ENCODE data around the gene MYRFL.

DNA sequence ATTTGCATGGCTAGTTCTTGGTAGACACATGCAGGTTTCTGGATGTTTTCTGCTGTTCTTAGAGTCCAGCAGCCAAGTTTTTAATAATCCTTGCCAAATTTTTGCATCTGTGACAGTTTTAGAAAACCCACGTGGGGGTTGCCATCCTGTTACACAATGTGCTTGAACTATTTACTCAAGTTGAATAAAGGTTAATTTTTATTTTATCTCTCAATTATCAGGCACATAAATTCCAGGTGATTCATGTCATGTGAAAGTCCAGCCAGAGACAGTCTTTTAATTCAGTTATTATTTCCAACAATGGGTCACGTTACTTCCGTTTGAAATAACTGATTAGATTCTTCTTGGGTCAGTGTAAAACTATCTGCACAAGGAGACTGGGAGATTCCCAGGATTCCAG lies 15.7 kb downstream of the MYRFL start:
- TF ChIP-seq, protein P1, sequence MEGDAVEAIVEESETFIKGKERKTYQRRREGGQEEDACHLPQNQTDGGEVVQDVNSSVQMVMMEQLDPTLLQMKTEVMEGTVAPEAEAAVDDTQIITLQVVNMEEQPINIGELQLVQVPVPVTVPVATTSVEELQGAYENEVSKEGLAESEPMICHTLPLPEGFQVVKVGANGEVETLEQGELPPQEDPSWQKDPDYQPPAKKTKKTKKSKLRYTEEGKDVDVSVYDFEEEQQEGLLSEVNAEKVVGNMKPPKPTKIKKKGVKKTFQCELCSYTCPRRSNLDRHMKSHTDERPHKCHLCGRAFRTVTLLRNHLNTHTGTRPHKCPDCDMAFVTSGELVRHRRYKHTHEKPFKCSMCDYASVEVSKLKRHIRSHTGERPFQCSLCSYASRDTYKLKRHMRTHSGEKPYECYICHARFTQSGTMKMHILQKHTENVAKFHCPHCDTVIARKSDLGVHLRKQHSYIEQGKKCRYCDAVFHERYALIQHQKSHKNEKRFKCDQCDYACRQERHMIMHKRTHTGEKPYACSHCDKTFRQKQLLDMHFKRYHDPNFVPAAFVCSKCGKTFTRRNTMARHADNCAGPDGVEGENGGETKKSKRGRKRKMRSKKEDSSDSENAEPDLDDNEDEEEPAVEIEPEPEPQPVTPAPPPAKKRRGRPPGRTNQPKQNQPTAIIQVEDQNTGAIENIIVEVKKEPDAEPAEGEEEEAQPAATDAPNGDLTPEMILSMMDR (IDR thresholded peaks at IDR 0.05; ENCODE audit: borderline replicate concordance, extremely low read depth, low read length, poor library complexity, severe bottlenecking) = no peak
- TF ChIP-seq EZH2 (IDR thresholded peaks at IDR 0.05; ENCODE audit: borderline replicate concordance, low read depth, low read length, severe bottlenecking) = no peak

All from DND-41 (cell line).